Measurements from ENCODE around the gene S100A16.

- TF ChIP-seq CTCF (optimal IDR thresholded peaks at IDR 0.05 in 1 of 3, IDR thresholded peaks at IDR 0.05 in 1 of 3, conservative IDR thresholded peaks at IDR 0.05 in 1 of 3; ENCODE audit: extremely low read depth in 1 of 3, insufficient read depth in 2 of 3, low read length in 3 of 3) = no peak
- no peak for TF ChIP-seq EZH2 (IDR thresholded peaks at IDR 0.05; ENCODE audit: low read length)
Measured at GRCh38 chr1:153633161-153633753, 20.3 kb upstream of the S100A16 start.

Data from keratinocyte (primary cell).